Measurements from ENCODE around the gene WASHC4.

The WASHC4 gene

DNA sequence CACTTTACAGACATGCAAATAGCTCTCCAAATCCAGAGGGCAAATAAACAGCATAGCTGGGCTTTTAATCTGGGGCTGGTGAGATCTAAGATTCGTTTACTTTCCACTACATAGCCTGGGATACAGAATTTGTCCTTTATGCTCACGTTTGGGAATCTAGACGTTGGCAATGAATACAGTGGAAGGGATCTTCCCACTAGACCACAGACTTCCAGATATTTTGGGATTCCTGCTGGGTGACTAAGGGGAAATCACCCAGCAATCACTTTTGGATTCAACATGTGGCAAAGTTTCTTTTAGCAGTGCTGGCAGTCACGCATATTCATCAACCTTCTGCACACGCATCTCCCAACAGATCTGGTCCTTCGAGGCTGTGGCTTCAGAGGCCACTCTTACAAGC is 104.9 kb downstream of the WASHC4 start:
- DNase-seq = no peak

DNA sequence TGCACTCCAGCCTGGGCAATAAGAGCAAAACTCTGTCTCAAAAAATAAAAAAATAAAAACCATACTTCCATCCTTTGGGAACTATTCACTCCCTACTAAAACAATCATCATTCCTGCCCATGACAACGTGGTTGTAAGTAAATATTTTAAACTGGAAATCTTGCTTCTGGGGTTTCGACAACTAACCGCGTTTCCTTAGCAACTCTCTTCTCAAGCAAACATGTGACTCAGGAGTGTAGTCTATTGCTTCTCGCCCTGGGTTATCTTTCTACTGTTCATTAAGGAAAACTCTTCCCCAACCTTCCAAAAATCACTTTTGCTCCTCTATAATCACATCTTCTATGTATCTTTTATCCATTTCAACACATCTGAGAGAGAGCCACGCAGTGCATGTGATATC is 106.6 kb downstream of the WASHC4 start:
- DNase-seq = no peak

DNA sequence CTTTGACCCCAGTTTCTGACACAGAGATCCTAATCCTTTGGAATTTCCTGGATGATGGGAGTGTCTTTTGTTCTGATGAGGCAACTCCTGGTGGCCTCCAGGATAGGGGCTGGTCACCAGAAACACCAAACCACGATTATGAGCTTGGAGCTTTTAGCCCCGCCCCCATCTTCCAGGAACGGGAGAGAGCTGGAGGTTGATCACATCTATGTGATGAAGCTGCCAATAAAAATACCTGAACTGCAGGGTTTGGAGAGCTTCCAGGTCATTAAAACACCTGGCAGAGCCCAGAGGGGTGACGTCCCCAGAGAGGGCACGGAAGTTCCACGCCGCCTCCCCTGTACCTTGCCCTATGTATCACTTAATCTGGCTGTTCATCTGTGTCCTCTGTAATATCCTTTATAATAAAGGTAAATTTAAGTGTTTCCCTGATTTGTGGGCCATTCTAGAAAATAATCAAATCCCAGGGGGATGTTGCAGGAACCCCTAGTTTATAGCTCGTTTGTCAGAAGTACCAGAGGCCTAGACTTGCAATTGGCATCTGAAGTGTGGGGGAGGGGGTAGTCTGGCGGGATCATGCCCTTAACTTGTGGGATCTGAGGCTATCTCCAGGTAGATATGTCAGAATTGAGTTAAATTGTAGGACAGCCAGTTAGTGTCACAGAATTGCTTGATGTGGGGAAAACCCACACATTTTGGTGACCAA is 107.3 kb downstream of the WASHC4 start:
- no peak for DNase-seq

DNA sequence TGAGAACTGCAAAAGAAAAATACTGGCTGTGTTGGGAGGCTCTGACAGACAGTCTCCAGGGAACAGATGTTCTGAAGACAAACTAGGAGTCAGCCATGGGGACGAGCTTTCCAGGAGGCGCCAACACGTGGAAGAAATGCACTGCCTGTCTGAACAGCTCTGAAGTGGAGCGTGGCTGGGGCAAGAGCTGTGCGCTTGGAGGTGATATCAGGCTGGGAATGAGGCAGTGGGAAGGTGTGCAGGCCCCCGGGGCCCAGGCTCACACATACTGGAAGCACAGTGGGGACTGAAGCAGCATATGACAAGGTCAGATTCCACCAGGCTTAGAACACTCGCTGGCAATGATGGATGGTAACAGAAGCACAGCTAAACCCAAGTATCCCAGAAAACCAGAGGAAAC is 110.9 kb downstream of the WASHC4 start:
- no peak for DNase-seq
